H9 (cell line): ENCODE data around the gene CHD9. TPM values are rescaled to one million over a fixed set of nuclear protein-coding genes. Genes with fewer than 3 reads are reported as not detected.

Source experiments
- DNase-seq: peaks from one replicate; pipeline ENCODE4 v3.0.0-alpha.2; 2017
- H2AFZ ChIP-seq: one replicate; pipeline ENCODE4 v1.6.1; 2013; ENCODE audit warnings: mild to moderate bottlenecking, low read length, control low read depth, moderate library complexity
- H2AK5ac ChIP-seq: 2 replicates; pipeline ENCODE4 v1.6.1; 2013; ENCODE audit warnings: low read length, control low read depth, mixed read lengths; ENCODE audit not compliant: insufficient read length
- H2BK120ac ChIP-seq: one replicate; pipeline ENCODE4 v1.6.1; 2013; ENCODE audit warnings: low read depth, mild to moderate bottlenecking, low read length, control low read depth, inconsistent platforms; ENCODE audit not compliant: poor library complexity, severe bottlenecking
- H2BK12ac ChIP-seq: 2 replicates; pipeline ENCODE4 v1.6.1; 2013; ENCODE audit warnings: low read length, control low read depth, mixed read lengths, low read depth; ENCODE audit not compliant: insufficient read length
- H2BK15ac ChIP-seq: 2 replicates; pipeline ENCODE4 v1.6.1; 2013; ENCODE audit warnings: low read depth, low read length, control low read depth
- H2BK20ac ChIP-seq: one replicate; pipeline ENCODE4 v1.6.1; 2013; ENCODE audit warnings: low read depth, mild to moderate bottlenecking, low read length, control low read depth, inconsistent platforms; ENCODE audit not compliant: poor library complexity, severe bottlenecking
- H2BK5ac ChIP-seq: 2 replicates; pipeline ENCODE4 v1.6.1; 2013; ENCODE audit warnings: low read length, control low read depth, mixed read lengths; ENCODE audit not compliant: insufficient read length
- H3K14ac ChIP-seq: 2 replicates; pipeline ENCODE4 v1.6.1; 2013; ENCODE audit warnings: low read length, control low read depth; ENCODE audit not compliant: insufficient read depth
- H3K18ac ChIP-seq: 2 replicates; pipeline ENCODE4 v1.6.1; 2013; ENCODE audit warnings: low read depth, mild to moderate bottlenecking, mixed read lengths, low read length, control low read depth; ENCODE audit not compliant: insufficient read length
- H3K23ac ChIP-seq: 2 replicates; pipeline ENCODE4 v1.6.1; 2013; ENCODE audit warnings: low read length, control low read depth, mixed read lengths, low read depth; ENCODE audit not compliant: insufficient read length
- H3K23me2 ChIP-seq: 2 replicates; pipeline ENCODE4 v1.6.1; 2013; ENCODE audit warnings: low read depth, mild to moderate bottlenecking, mixed read lengths, low read length, control low read depth; ENCODE audit not compliant: insufficient read length, poor library complexity, severe bottlenecking
- H3K27ac ChIP-seq: 2 replicates; pipeline ENCODE4 v1.5.1; 2013; ENCODE audit warnings: low read length, control low read depth, mixed read lengths, low read depth; ENCODE audit not compliant: insufficient read length
- H3K27me3 ChIP-seq: 2 replicates; pipeline ENCODE4 v1.6.1; 2013; ENCODE audit warnings: low read length, control low read depth, inconsistent platforms; ENCODE audit not compliant: insufficient read depth
- H3K4ac ChIP-seq: 2 replicates; pipeline ENCODE4 v1.6.1; 2013; ENCODE audit warnings: low read depth, mild to moderate bottlenecking, control low read depth, inconsistent platforms, low read length, moderate library complexity
- H3K4me1 ChIP-seq: 2 replicates; pipeline ENCODE4 v1.6.1; 2013; ENCODE audit warnings: low read length, control low read depth, inconsistent platforms; ENCODE audit not compliant: insufficient read depth
- H3K4me2 ChIP-seq: 2 replicates; pipeline ENCODE4 v1.6.1; 2013; ENCODE audit warnings: low read length, control low read depth, mixed read lengths; ENCODE audit not compliant: insufficient read length, insufficient read depth
- H3K56ac ChIP-seq: 2 replicates; pipeline ENCODE4 v1.6.1; 2013; ENCODE audit warnings: low read depth, mild to moderate bottlenecking, mixed read lengths, low read length, control low read depth; ENCODE audit not compliant: insufficient read length
- H3K79me1 ChIP-seq: 2 replicates; pipeline ENCODE4 v1.6.1; 2013; ENCODE audit warnings: low read depth, mild to moderate bottlenecking, moderate library complexity, low read length, control low read depth, inconsistent platforms; ENCODE audit not compliant: insufficient read depth, poor library complexity, severe bottlenecking
- H3K79me2 ChIP-seq: 2 replicates; pipeline ENCODE4 v1.6.1; 2013; ENCODE audit warnings: low read length, control low read depth, inconsistent platforms; ENCODE audit not compliant: insufficient read depth
- H3K9ac ChIP-seq: 2 replicates; pipeline ENCODE4 v1.6.1; 2013; ENCODE audit warnings: low read length, control low read depth, mixed read lengths; ENCODE audit not compliant: insufficient read length; ENCODE audit errors: extremely low read depth
- H3K9me3 ChIP-seq: one replicate; pipeline ENCODE4 v1.6.1; 2013; ENCODE audit warnings: low read depth, low read length, inconsistent platforms; ENCODE audit not compliant: control insufficient read depth
- H3T11ph ChIP-seq: one replicate; pipeline ENCODE4 v1.6.1; 2013; ENCODE audit warnings: mild to moderate bottlenecking, low read length, control low read depth, inconsistent platforms
- H4K20me1 ChIP-seq: one replicate; pipeline ENCODE4 v1.6.1; 2013; ENCODE audit not compliant: control insufficient read depth, insufficient read length, insufficient read depth
- H4K5ac ChIP-seq: 2 replicates; pipeline ENCODE4 v1.6.1; 2013; ENCODE audit warnings: low read depth, mild to moderate bottlenecking, mixed read lengths, low read length, control low read depth; ENCODE audit not compliant: insufficient read length
- H4K8ac ChIP-seq: replicated peaks from 2 replicates; pipeline ENCODE4 v1.6.1; 2013; ENCODE audit warnings: low read length, control low read depth, mixed read lengths, low read depth; ENCODE audit not compliant: insufficient read length
- H4K91ac ChIP-seq: 2 replicates; pipeline ENCODE4 v1.6.1; 2013; ENCODE audit warnings: low read depth, mild to moderate bottlenecking, moderate library complexity, mixed read lengths, low read length, control low read depth; ENCODE audit not compliant: insufficient read length
- H3K27ac Mint-ChIP-seq, 3 experiments: 2 replicates in 2 of 3; 3 replicates in 1 of 3; pipeline ENCODE4 v1.8.0; 2020 to 2021; ENCODE audit warnings: mixed read lengths in 3 of 3, mild to moderate bottlenecking in 1 of 3, moderate library complexity in 1 of 3
- H3K27me3 Mint-ChIP-seq: 2 replicates; pipeline ENCODE4 v1.8.0; 2021; ENCODE audit warnings: low read depth, mild to moderate bottlenecking, moderate library complexity, mixed read lengths
- H3K36me3 Mint-ChIP-seq, 3 experiments: 2 replicates in 2 of 3; 3 replicates in 1 of 3; pipeline ENCODE4 v1.8.0; 2020 to 2021; ENCODE audit warnings: low read depth in 3 of 3, mixed read lengths in 3 of 3; ENCODE audit not compliant: insufficient read depth in 1 of 3
- H3K4me1 Mint-ChIP-seq, 2 experiments: 2 replicates each; pipeline ENCODE4 v1.8.0; 2020; ENCODE audit warnings: mixed read lengths in 2 of 2
- H3K4me3 Mint-ChIP-seq, 2 experiments: 2 replicates in 1 of 2; 3 replicates in 1 of 2; pipeline ENCODE4 v1.8.0; 2020 to 2021; ENCODE audit warnings: mild to moderate bottlenecking in 2 of 2, mixed read lengths in 2 of 2, moderate library complexity in 1 of 2
- H3K9me3 Mint-ChIP-seq, 2 experiments: 2 replicates in 1 of 2; 3 replicates in 1 of 2; pipeline ENCODE4 v1.8.0; 2020; ENCODE audit warnings: mild to moderate bottlenecking in 2 of 2, mixed read lengths in 2 of 2, moderate library complexity in 1 of 2
- CTCF ChIP-seq: fragments of 200-600 bp; sonication (generic); conservative IDR thresholded peaks from 3 replicates; pipeline ENCODE4 v1.8.0; 2021; ENCODE audit warnings: antibody characterized with exemption, mild to moderate bottlenecking
- WGBS: extraction: QIAGEN DNeasy Blood & Tissue Kit; methylation state at CpG from one replicate; pipeline ENCODE4 v1.1.7; 2013; ENCODE audit warnings: missing lambda C conversion rate, low lambda C conversion rate, mixed read lengths; ENCODE audit not compliant: insufficient read length; ENCODE audit errors: extremely low coverage; 5-methylcytosine and 5-hydroxymethylcytosine counted together
- total RNA-seq: library from RNA; stranded (reverse); gene quantifications from 2 replicates; pipeline ENCODE4 v1.2.1, GENCODE V29; 2021

The CHD9 gene
- total RNA-seq, 1 experiment from 2014 or later: 46.2 TPM

GRCh38 chr16:53281280-53281679 lies 226.5 kb downstream of the CHD9 start:
- whole genome bisulfite sequencing: no CpG with 5 or more reads among the region's 2 CpGs
- H4K8ac ChIP-seq: no peak overlapping the region
- no peak overlapping the region for H4K5ac ChIP-seq
- TF ChIP-seq CTCF: no peak
- no peak overlapping the region for H2AK5ac ChIP-seq
- H3K14ac ChIP-seq: no peak overlapping the region
- no peak overlapping the region for H3K18ac ChIP-seq
- no peaks in the 10 kb centered on the region for H3K4me1 ChIP-seq
- H3K23ac ChIP-seq: no peak overlapping the region
- H3K9ac ChIP-seq: no peak overlapping the region
- H3K4me1 Mint-ChIP-seq: no peaks in the 10 kb centered on the region
- H3K79me2 ChIP-seq: no peaks in the 10 kb centered on the region
- H3K9me3 ChIP-seq: no peaks in the 10 kb centered on the region
- H3K27me3 Mint-ChIP-seq: no peaks in the 10 kb centered on the region
- H2AFZ ChIP-seq: no peak overlapping the region
- no peak overlapping the region for H3K4me2 ChIP-seq
- H3K79me1 ChIP-seq: no peaks in the 10 kb centered on the region
- H3K4me3 Mint-ChIP-seq: no peak overlapping the region
- peaks cover 8 to 26% (median 10%) of the 10 kb centered on the region in 3 experiments; a peak in 6 of 7 replicates for H3K36me3 Mint-ChIP-seq
- H3T11ph ChIP-seq: no peak overlapping the region
- no peak overlapping the region for H3K4ac ChIP-seq
- H3K56ac ChIP-seq: no peak overlapping the region
- H2BK5ac ChIP-seq: no peak overlapping the region
- H3K23me2 ChIP-seq: no peaks in the 10 kb centered on the region
- H4K20me1 ChIP-seq: no peaks in the 10 kb centered on the region
- H4K91ac ChIP-seq: no peak overlapping the region
- no peak overlapping the region for H3K27ac ChIP-seq
- H2BK120ac ChIP-seq: no peak overlapping the region
- no peak overlapping the region for H2BK15ac ChIP-seq
- DNase-seq: no peak
- no peak overlapping the region for H3K27ac Mint-ChIP-seq
- H3K9me3 Mint-ChIP-seq: peaks cover 2 to 8% of the 10 kb centered on the region in 2 experiments; a peak in 3 of 5 replicates
- no peak overlapping the region for H2BK12ac ChIP-seq
- no peaks in the 10 kb centered on the region for H3K27me3 ChIP-seq
- no peak overlapping the region for H2BK20ac ChIP-seq
